GM15510 (cell line): ENCODE data around the gene KCNH1.

ENCODE experiments used
- POLR2A ChIP-seq: IDR thresholded peaks from 3 replicates; pipeline ENCODE4 v1.6.1; 2011; ENCODE audit warnings: borderline replicate concordance; ENCODE audit not compliant: insufficient read length; ENCODE audit errors: extremely low read depth

KCNH1 gene

DNA sequence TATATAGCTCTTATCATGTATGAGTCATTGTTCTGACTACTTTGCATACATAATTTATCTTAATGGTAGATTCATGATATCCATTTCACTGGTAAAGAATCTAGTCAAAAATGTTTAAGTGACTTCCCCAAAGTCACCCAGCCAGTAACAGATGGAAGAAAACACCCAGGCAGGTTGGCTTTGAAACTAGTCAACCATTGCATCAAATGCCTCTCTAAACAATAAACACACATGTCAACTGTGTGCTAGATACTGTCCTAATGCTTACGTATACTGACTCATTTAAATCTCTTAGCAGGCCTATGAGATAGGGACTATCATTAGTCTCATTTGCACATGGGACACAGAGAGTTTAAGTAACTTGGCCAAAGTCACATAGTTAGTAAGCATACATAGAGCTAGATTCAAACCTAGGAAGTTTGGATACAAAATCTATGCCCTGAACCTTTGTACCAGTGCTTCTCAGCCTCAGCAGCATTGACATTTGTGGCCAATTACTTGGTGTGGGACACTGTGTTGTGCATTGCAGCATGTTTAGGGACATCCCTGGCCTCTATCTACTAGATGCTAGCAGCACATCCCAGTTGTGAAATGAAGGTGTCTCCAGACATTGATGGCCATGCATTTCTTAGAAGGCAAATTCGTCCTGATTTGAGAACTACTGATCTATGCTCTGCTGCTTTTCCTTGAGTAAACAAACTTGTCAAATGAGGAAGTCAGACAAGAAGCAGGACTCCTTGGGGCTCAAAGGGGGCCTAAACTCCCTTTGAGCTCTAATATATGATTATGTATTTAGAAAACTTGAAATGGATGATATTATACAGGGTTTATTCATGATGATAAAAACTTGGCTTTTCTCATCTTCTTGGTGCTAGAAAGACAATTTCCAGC is 316.3 kb downstream of the KCNH1 start:
- no peak for TF ChIP-seq POLR2A

DNA sequence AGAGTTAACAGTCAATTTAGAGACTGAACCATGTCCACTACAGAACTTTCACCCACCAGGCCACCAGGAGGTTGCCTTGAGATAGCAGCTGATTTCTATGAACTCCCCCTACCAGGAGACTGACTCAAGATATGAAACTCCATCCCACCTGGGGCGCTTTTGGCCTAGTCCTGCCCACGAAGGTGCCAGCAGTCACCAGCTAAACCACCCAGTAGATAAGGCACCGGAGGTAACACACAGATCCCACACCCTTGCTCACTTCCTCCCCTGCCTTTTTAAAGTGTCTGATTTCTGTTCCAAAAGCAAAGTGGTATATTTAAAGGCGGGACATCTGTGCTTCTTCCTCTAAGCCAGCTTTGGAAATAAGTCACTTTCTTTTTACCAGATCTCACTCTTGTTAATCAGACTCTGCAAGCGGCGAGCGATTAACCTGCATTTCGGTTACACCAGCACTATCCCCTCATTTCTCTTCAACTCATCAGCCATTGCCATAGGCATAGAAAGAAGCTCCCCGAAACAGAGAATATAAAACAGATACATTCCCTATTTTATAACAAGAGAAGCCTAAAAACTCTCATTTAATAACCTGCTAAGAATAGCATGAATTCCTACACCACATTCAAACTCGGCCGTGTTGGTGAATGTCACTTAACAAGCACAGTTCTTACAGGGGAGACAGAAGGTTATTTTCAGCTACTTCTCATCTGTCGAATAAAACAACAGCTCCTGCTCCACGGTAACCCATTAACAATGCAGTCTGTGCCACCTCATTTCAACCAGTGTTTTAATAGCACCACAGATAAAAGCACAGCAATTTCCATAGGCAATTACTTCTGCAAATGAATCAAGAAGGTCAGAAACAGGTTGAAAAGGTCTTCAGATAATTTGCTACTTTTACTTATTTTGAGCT is 318.1 kb downstream of the KCNH1 start:
- TF ChIP-seq POLR2A, result no peak

DNA sequence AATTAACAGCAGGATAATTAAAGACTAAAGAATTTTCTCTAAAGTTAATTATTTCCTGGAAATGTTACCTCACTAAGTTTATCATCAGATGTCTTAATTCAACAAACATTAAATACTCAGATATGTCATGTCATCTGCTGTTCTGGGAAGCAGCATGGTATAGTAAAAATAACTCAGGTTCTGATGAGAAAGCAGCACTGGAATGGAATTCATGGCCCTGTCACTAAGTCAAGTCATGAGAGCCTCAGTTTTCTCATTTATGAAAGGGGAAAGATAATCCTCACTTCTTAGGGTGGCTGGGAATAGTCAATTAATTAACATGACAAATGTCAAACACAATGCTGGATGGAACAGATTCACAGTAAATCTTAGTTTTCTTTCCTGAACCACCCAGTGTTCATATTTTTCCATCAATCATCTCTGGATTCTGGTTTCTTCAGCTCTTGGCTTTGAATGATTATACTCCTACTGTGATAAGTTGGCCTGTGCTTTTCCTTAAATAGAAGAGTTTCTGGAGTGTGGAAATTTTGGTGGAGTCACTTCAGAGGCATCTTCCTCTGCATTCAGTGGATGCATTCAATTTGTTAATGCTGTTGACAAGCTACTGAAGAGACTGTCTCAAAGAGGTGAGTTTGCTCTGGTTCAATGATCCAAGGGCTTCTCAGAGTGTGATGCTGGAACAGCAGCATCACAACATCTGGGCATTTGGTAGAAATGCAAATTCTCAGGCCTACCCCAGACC is 319.4 kb downstream of the KCNH1 start:
- TF ChIP-seq POLR2A, result no peak

DNA sequence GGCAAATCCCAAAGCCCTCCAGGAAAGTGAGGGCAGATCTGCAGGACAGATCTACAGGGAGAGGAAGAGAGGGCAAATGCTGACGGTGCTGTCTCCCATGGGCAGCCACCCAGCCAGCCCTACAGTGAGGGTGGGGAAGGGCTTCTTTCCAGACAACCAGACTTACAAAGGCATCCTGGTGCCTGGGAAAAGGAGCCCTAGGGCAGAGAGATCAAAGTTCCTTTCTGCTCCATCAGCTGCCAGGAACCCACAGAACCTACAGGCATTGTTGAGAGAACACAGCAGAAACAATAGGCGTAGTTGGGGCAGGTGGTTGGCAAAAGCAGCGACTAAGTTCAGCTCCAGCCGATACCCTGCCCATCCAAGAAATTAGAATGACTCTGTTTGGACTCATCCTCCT is 332.4 kb downstream of the KCNH1 start:
- no peak for TF ChIP-seq POLR2A

DNA sequence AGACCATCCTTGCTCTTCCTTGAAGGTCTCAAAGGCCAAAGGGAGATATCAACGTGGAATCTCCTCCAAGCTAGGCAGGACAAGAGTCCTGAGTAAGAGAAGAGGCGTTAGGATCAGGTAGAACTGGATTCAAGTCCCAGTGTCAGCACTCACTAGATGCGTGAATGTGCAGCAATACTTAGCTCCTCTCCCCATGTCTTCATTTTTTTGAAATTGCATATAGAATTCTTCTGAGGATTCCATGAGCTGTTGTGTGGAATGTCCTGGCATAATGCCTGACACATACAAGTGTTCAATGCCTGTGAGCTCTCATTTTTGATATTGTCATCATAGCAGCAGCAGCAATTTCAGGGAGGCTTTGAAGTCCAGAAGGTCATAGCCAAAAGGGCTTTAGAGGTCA is 333.2 kb downstream of the KCNH1 start:
- no peak for TF ChIP-seq POLR2A

DNA sequence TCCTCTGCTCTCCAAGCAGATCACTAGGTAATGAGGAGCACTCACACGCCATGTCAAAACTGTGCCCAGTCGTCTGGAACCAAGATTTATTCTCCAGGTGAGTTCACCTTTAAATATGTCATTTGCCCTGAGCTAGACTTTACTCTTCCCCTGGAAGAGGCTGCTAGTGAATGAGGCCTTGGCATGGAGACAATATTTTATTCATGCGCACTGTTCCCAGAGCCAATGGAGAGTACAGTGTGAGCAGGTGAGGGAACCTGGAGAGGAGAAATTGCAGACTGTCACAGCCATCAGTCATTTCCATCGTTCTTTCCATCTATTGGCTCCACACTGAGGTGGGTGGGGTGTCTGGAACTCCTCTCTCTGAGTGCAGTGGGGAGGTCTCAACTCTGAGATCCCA is 333.6 kb downstream of the KCNH1 start:
- no peak for TF ChIP-seq POLR2A

DNA sequence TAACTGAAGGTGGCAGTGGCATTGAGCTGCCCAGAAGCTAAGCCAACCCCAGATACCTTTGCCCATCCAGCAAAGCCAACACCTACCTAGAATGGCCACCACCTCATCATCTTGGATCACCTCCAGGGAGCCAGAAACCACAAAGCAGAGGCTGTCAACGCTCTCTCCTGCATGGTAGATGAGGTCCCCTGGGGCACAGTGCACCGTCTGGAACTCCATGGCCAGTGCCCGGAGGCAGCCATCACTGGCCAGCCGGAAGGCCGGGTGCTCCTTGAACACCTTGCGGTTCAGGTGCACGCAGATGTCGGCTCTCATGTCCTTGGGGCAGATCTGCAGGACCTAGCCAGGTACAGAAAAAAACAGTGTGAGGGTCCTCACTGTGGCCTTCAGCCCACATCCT is 336.5 kb downstream of the KCNH1 start:
- no peak for TF ChIP-seq POLR2A

DNA sequence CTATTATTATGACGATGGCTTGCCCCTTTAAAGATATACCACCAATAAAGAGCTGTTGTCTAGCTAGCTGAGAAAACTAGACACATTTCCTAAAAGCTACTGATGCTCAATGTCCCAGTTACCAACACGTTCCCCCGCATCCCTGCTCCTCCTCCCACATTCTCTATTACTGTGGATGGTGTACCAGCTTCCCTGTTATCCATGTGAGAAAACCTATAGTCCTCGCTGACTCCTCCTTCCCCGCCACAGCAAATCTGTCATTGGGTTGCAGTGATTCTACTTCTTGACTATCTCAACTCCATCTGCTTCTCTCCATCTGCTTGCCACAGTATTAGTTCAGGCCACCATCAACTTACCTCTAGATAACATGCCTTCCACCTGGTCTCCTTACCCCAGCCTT is 337.5 kb downstream of the KCNH1 start:
- TF ChIP-seq POLR2A, result no peak

DNA sequence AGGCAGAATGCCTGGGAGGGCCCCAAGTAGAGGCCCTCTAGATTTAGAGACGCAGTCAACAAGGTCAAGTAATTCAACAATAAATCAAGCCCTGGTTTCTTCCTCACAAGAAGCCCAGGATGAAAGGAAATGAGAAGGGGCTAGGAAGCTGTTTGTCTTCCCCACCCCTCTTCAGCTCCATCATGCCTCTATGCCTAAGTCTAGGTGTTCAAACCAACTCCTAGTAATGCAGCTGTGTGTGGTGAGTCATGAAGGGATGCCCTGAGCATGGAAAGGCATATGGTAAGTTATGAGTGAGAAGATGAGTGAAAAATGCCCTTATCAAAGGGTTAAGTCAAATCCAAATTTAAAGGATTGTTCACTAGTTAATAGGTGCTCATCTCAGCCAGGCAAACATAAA is 339.5 kb downstream of the KCNH1 start:
- no peak for TF ChIP-seq POLR2A

DNA sequence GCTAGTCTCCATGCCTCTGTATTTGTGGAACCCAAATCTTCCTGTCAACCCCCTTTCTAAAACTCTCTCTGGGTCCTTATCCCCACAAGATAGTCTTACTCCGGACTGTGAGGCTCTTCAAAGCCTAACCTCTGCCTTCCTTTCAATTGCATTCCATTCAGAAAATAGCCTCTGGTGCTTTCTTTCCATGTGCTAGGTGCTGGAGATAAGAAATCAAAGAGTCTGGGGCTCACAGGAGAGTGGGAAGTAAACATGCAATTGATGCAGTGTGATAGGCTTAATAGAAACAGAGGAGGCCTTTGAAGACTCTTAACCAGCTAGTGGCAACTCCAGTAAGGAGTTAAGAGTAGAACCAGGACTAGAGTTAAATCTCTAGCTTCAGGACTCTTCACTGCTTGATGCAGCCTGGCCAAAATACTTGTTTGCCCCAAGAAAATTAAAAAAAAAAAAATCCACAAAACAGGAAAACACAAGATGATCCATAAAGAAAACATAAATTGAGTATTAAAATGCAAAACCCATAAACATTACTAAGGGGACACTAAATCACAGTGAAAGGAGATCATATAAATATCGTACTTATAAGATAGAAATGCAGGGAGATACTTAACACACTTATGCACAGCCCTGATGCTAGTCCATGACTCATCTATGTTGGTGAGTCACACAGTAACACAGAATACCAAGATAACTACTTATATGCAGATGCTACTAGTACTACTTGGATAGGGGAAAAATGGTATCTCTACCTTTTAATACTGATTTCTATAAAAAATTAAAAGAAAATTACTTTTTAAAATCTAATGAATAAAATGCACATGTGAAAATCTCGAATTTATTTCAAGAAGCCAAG is 341.5 kb downstream of the KCNH1 start:
- no peak for TF ChIP-seq POLR2A

DNA sequence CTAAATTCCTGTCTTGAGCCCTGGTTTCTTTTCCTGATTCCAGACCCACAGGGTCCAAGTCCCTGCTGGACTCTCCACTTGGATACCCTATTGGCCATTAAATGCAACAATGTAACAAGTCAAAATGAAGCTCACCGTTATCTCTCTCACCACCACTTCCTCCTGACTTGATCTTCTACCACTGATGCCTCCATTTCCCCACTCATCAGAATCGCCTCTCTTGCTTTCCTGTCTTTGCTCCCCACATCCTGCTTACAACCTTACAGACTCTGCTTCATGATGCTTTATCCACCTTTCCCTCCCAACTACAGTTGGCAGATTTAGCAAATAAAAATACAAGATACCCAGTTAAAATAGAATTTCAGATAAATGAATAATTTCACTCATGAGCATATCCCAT is 343.8 kb downstream of the KCNH1 start:
- TF ChIP-seq POLR2A, result no peak

DNA sequence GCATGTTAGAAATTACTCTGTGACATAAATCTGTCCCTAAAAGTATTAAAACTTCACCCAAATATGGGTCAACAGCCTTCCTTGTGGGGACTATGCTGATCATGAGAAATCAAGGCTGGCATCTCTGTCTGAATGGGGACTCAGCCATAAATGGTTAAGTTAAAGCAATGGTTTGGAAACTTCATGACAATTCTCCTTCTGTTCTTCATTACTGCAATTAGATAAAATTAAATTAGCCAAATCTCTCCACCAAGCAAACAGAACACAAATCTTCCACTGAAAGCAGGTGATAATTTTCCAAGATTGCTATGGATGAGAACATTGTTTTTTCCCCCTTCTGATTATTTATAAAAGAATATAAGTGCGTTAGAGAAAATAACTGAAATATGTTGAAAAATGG is 346.1 kb downstream of the KCNH1 start:
- no peak for TF ChIP-seq POLR2A

DNA sequence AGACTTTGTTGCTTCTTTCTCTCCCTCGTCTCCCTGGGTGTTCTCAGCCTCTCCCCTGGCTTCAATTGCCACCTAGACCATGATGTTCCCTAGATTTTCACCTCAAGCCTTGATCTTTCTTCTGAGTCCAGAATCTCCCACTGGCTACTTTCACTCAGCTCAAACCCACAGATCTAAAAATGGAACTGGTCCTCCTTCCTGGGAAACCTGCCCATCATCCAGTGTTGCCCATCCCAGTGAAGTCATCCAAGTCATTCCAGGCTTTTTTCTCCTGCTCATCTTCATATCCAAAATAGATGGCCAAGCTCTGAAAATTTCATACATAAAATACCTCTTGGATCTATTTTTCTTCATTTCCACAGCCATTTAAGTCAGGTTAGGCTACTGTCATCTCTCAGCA is 347.4 kb downstream of the KCNH1 start:
- TF ChIP-seq POLR2A, result no peak

DNA sequence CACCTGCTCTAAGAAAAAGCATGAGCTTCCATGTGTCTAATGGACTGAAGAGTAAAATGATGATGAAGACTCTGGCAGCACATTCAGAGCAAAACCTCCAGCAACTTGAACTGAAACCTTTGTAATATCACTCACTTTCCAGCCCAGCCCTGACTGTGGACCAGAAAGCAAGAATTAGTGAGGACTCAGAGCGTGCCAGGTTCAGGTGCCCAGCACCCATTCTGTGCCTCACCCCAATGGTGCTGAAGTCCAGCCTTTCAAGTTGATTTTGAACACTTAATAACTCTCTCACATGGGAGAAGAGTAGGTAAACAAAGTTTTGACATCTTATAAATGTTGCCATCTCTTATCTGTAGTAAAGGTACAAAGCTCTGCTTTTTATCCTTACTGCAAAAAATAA is 350.0 kb downstream of the KCNH1 start:
- TF ChIP-seq POLR2A, result no peak

DNA sequence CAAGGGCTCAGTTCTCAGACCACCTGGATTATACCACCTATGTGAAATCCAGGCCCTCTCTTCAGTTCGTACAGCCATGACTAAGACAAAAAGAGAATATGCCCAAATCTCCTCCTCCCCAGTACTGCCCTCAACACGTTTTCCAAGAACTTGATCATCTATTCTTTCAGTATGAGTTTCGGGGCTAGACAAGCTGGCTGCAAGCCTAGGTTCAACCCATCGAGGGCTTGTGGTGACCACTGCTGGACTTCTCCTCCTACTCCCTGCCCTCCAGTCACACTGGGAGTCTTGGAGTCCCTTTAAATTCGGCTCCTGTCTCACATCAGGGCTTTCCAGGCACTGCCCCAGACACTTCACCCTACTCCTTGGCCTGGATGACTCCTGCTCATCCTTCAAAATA is 352.3 kb downstream of the KCNH1 start:
- no peak for TF ChIP-seq POLR2A

DNA sequence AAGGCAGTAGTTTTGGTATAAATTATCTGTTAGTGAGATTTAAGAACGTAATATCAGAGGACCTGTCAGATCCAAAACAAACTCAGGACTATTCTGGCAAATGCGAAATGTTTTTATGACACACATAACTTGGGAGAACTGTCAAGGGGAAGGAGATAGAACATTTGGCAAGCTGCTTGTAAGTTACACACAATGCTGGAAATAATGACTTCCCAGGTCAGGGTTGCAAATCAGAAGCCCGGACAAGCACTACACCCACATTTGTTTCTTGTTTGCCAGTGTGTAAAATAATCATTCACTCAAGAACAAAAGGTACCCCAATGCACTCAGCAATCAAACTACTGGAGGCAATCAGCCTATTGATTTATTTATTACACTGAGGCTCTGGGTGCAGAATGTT is 354.7 kb downstream of the KCNH1 start:
- no peak for TF ChIP-seq POLR2A
